CD4-positive, alpha-beta T cell (primary cell): ENCODE measurements around the gene PIAS1. TPM values are rescaled to one million over a fixed set of nuclear protein-coding genes. Genes with fewer than 3 reads are reported as not detected.

Experiments used
- ATAC-seq: fragments of 200-7000 bp; cut with Tn5 transposase; one replicate; pipeline ENCODE4 v1.10.0; 2022; ENCODE audit warnings: mild to moderate bottlenecking; ENCODE audit not compliant: poor library complexity
- CTCF ChIA-PET: fragments of 350-600 bp; sonication (Branson Sonifier 250); formaldehyde crosslinking; loops from one replicate; lab custom pipeline; 2021; ENCODE audit warnings: antibody characterized with exemption, inconsistent platforms; lab: Charles Lee
- POLR2A ChIA-PET: fragments of 350-600 bp; sonication (Branson Sonifier 250); formaldehyde crosslinking; loops from one replicate; lab custom pipeline; 2021; ENCODE audit warnings: antibody characterized with exemption, inconsistent platforms; lab: Charles Lee
- DNase-seq, 14 experiments: peaks; one replicate each; pipeline ENCODE4 v3.0.0-alpha.2; 2013 to 2020; ENCODE audit warnings: mixed read lengths in 2 of 14
- H3K27ac ChIP-seq, 2 donors: one replicate each; pipeline versions ENCODE4 v1.5.1 to v1.7.0; 2013; ENCODE audit warnings: low read length in 2 of 2, low read depth in 1 of 2, mild to moderate bottlenecking in 1 of 2
- H3K27me3 ChIP-seq, 2 experiments: 1 replicate in 1 of 2; 2 replicates in 1 of 2; pipeline versions ENCODE4 v1.6.1 to v1.7.0; 2013; ENCODE audit warnings: low read length in 2 of 2, control low read depth in 1 of 2, mild to moderate bottlenecking in 1 of 2, moderate library complexity in 1 of 2; ENCODE audit not compliant: insufficient read depth in 2 of 2, control insufficient read depth in 1 of 2
- H3K36me3 ChIP-seq: one replicate; pipeline ENCODE4 v1.6.1; 2013; ENCODE audit warnings: low read length, control low read depth; ENCODE audit not compliant: insufficient read depth
- H3K4me1 ChIP-seq: one replicate; pipeline ENCODE4 v1.6.1; 2013; ENCODE audit warnings: low read length, control low read depth; ENCODE audit not compliant: insufficient read depth
- H3K4me3 ChIP-seq: one replicate; pipeline ENCODE4 v1.5.1; 2013; ENCODE audit warnings: mild to moderate bottlenecking, low read length, moderate library complexity
- H3K9me3 ChIP-seq, 2 experiments: 1 replicate in 1 of 2; 2 replicates in 1 of 2; pipeline versions ENCODE4 v1.6.1 to v1.7.0; 2013; ENCODE audit warnings: low read length in 2 of 2, mild to moderate bottlenecking in 2 of 2, control low read depth in 1 of 2, moderate library complexity in 1 of 2; ENCODE audit not compliant: control insufficient read depth in 1 of 2, insufficient read depth in 1 of 2
- H3K27ac Mint-ChIP-seq: one replicate; pipeline ENCODE4 v1.8.0; 2020; ENCODE audit warnings: mixed read lengths
- H3K27me3 Mint-ChIP-seq: one replicate; pipeline ENCODE4 v1.8.0; 2021; ENCODE audit warnings: mixed read lengths
- H3K36me3 Mint-ChIP-seq: one replicate; pipeline ENCODE4 v1.8.0; 2021; ENCODE audit warnings: low read depth, mixed read lengths
- H3K4me1 Mint-ChIP-seq: one replicate; pipeline ENCODE4 v1.8.0; 2021; ENCODE audit warnings: low read depth, mixed read lengths
- H3K4me3 Mint-ChIP-seq: one replicate; pipeline ENCODE4 v1.8.0; 2020; ENCODE audit warnings: mild to moderate bottlenecking, mixed read lengths
- H3K9me3 Mint-ChIP-seq: one replicate; pipeline ENCODE4 v1.8.0; 2020; ENCODE audit warnings: mixed read lengths
- intact Hi-C, 2 experiments: fragments of 100-400 bp; cut with DNase I in 1 of 2; cut with micrococcal nuclease in 1 of 2; formaldehyde crosslinking; loops; one replicate each; pipeline versions ENCODE4 v1.15.1 to v1.9.0; 2023 to 2025; cut with DNase I, micrococcal nuclease
- total RNA-seq, 174 experiments: library from RNA in 2 of 174; stranded (reverse) in 2 of 174; gene quantifications; one replicate each; pipeline ENCODE4 v1.2.3 and lab custom pipeline; 2021 to 2026
- TF ChIP-seq, protein P1 (sequence below): fragments of 200-600 bp; IDR thresholded peaks from one replicate; pipeline ENCODE4 v1.8.0; 2022; ENCODE audit warnings: antibody characterized with exemption, mild to moderate bottlenecking

Gene PIAS1
- total RNA-seq, 2 experiments from 2014 or later: 73.1 to 74.8 TPM

DNA sequence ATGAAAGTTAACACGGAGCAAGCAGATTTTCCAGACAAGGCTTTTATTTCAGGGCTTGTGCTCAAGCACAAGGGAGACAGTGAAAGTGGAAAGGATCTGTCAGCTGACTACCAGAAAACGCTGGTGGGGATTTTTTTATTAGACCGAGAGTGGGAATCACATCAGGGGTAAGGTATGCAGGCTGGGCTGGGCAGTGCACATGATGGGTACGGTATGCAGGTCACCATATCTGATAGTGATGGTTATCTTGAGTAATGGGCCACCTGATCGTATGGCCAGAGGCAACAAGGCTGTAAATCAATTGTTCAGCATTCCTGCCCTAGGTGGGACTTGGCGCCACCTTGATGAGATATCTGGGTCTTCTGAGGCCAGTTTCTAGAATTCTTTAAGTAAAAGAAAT lies 36.9 kb upstream of the PIAS1 start:
- DNase-seq (no peak), ATAC-seq (no peak)
- Mint-ChIP-seq H3K27ac (no peak overlapping the region), H3K27me3 (peaks cover 11% of the 10 kb centered on the region), H3K9me3 (no peaks in the 10 kb centered on the region), H3K4me1 (no peaks in the 10 kb centered on the region), H3K36me3 (no peaks in the 10 kb centered on the region), H3K4me3 (no peak overlapping the region)
- intact Hi-C loops: no loop called here
- Histone ChIP-seq H3K9me3 (no peaks in the 10 kb centered on the region), H3K4me3 (no peak overlapping the region), H3K27me3 (no peaks in the 10 kb centered on the region), H3K4me1 (no peaks in the 10 kb centered on the region), H3K27ac (no peak overlapping the region), H3K36me3 (no peaks in the 10 kb centered on the region)
- ChIA-PET POLR2A (no interaction called here), CTCF (no interaction called here)
- TF ChIP-seq, protein P1, sequence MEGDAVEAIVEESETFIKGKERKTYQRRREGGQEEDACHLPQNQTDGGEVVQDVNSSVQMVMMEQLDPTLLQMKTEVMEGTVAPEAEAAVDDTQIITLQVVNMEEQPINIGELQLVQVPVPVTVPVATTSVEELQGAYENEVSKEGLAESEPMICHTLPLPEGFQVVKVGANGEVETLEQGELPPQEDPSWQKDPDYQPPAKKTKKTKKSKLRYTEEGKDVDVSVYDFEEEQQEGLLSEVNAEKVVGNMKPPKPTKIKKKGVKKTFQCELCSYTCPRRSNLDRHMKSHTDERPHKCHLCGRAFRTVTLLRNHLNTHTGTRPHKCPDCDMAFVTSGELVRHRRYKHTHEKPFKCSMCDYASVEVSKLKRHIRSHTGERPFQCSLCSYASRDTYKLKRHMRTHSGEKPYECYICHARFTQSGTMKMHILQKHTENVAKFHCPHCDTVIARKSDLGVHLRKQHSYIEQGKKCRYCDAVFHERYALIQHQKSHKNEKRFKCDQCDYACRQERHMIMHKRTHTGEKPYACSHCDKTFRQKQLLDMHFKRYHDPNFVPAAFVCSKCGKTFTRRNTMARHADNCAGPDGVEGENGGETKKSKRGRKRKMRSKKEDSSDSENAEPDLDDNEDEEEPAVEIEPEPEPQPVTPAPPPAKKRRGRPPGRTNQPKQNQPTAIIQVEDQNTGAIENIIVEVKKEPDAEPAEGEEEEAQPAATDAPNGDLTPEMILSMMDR: no peak

DNA sequence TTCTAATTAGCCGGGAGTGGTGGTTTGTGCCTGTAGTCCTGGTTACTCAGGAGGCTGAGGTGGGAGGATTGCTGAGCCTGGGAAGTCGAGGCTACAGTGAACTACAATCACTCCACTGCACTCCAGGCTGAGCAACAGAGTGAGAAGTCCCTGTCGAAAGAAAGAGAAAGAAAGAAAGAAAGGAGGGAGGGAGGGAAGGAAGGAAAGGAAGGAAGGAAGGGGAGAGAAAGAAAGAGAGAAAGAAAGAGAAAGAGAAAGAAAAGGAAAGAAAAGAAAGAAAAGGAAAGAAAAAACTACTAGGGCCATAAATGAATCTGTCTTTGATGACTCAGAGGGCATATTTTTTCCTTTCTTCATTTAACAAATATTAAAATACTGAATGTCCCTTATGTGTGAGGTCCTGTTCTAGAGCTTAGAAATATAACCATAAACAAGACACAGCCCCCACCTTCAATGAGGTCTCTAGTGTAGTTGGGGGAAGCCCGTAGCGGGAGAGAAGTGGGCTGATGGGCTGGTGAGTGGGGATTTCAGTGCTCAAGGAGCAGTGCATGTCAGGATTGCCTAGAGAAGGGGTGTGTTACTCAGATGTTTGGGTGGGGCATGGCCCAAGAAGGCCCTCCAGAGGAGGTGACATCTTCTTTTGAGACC lies 35.2 kb upstream of the PIAS1 start:
- no peaks in the 10 kb centered on the region for H3K27me3 ChIP-seq
- no peaks in the 10 kb centered on the region for H3K4me1 Mint-ChIP-seq
- TF ChIP-seq, protein P1: no peak
- intact Hi-C loops: no loop called here
- no peak overlapping the region for H3K4me3 ChIP-seq
- H3K4me1 ChIP-seq: no peaks in the 10 kb centered on the region
- no peaks in the 10 kb centered on the region for H3K27me3 Mint-ChIP-seq
- H3K27ac Mint-ChIP-seq: no peak overlapping the region
- H3K9me3 ChIP-seq: no peaks in the 10 kb centered on the region
- no peak for DNase-seq
- H3K36me3 Mint-ChIP-seq: no peaks in the 10 kb centered on the region
- CTCF ChIA-PET: no interaction called here
- ATAC-seq: no peak
- POLR2A ChIA-PET: no interaction called here
- H3K9me3 Mint-ChIP-seq: no peaks in the 10 kb centered on the region
- no peak overlapping the region for H3K27ac ChIP-seq
- no peaks in the 10 kb centered on the region for H3K36me3 ChIP-seq
- H3K4me3 Mint-ChIP-seq: no peak overlapping the region

DNA sequence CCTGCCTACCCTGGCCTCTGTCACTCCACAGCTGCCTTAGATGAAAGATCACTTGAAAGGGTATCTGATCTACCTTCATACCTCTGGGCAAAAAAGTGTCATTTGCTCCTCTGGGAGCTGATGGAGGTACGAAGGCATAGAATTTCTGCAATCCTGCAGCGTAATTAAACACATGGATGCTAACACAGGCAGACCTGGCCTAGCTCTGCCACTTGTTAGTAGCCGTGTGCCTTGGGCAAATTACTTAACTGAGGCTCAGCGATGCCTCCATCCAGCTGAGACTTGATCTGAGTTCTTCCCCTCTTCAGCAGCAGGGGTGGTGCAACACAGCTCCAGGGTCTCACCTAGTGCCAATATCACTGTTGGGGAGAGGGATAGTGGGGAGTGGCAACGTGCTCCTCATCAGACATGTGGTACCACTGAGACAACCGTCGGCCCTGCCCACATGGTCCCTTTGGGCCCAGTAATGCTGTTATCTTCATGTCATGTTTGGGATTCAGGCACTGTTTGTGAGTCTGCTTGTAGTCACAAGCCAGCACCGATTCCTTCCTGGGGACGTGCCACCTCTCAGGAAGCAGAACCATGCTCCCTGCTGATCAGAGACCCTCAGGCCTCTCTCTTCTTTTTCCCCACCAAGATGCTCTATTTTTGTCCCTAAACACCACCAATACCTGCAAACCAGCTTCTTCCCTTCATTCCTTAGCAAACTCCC lies 34.1 kb upstream of the PIAS1 start:
- CTCF ChIA-PET: no interaction called here
- Histone ChIP-seq H3K36me3 (no peaks in the 10 kb centered on the region), H3K4me3 (no peak overlapping the region), H3K4me1 (no peaks in the 10 kb centered on the region), H3K27ac (no peak overlapping the region), H3K9me3 (no peaks in the 10 kb centered on the region), H3K27me3 (no peaks in the 10 kb centered on the region)
- POLR2A ChIA-PET: interaction anchor here (0.6 kb wide), 1 partner anchor 518 kb away, joined by 3 read pairs; no protein-coding TSS in a partner anchor
- ATAC-seq (no peak), DNase-seq (no peak)
- Mint-ChIP-seq H3K4me3 (no peak overlapping the region), H3K27ac (no peak overlapping the region), H3K36me3 (no peaks in the 10 kb centered on the region), H3K4me1 (no peaks in the 10 kb centered on the region), H3K27me3 (no peaks in the 10 kb centered on the region), H3K9me3 (no peaks in the 10 kb centered on the region)
- intact Hi-C loops: no loop called here
- TF ChIP-seq, protein P1: no peak
